ENCODE results near the gene ELAVL2. TPM values are rescaled to one million over a fixed set of nuclear protein-coding genes. Genes with fewer than 3 reads are reported as not detected.

ELAVL2 gene
- total and polyA plus RNA-seq, 2 of the 4 experiments (the other 2 are of a cell fraction) = 0.36 TPM; not detected in 1

DNA sequence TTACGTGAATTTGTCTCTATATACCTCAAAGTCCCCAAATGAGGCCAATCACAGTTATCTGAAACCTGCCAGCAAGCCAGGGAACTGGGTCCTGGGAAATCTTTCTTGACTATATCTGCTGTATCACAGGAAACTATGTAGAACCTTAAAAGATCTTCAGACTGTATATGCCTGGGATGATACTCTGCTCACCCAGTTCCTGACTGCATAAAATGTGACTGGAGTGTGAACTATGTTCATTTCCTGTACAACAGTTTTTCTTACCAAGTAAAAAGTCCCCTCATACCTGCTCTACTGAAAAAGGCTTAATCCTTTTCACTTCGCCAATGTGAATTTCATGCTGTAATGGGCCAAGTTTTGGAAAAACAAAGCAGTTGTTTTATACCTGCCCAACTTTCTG, 162.9 kb downstream of the ELAVL2 start:
- BruUV-seq (replicated peaks) = no TSS peak
- no peak overlapping the region for H3K14ac ChIP-seq (replicated peaks; ENCODE audit: low read depth, low read length)
- H2AFZ ChIP-seq (replicated peaks; ENCODE audit: low read length, poor library complexity) = no peak overlapping the region
- H4K91ac ChIP-seq (ENCODE audit: insufficient read depth, low read depth, low read length) = no peak overlapping the region
- H2BK15ac ChIP-seq (ENCODE audit: low read depth, low read length) = no peak overlapping the region
- in situ Hi-C loops (cut with MboI; ENCODE audit: low sequenced_read_pairs) (no loop called here), dilution Hi-C loops (cut with HindIII; ENCODE audit: low sequenced_read_pairs, unreplicated experiment) (no loop called here), intact Hi-C loops (cut with micrococcal nuclease) (no loop called here)
- no peaks in the 10 kb centered on the region for H3K36me3 ChIP-seq (ENCODE audit: control insufficient read depth, insufficient read depth, low read length)
- H3K27ac ChIP-seq (ENCODE audit: insufficient read depth, low read length) = no peak overlapping the region
- no peak overlapping the region for H2BK20ac ChIP-seq (ENCODE audit: low read depth, low read length)
- no peaks in the 10 kb centered on the region for H3K79me1 ChIP-seq (ENCODE audit: low read depth in 1 of 2, low read length in 2 of 2)
- no peak overlapping the region for H3K4me3 ChIP-seq (ENCODE audit: insufficient read depth, low read depth, low read length)
- no peaks in the 10 kb centered on the region for H3K4me1 ChIP-seq (ENCODE audit: control insufficient read depth, insufficient read depth, low read length)
- H3K18ac ChIP-seq (ENCODE audit: low read depth, low read length) = no peak overlapping the region
- H3K9me3 ChIP-seq (ENCODE audit: control insufficient read depth, insufficient read depth, low read length) = peaks cover 7% of the 10 kb centered on the region
- H4K8ac ChIP-seq (ENCODE audit: low read depth in 2 of 2, low read length in 2 of 2) = no peak overlapping the region
- no peak overlapping the region for H3K56ac ChIP-seq (ENCODE audit: extremely low read depth, insufficient read depth, low read length)
- DNase-seq (no peak), ATAC-seq (ENCODE audit: low read depth) (no peak)
- ChIA-PET POLR2A (ENCODE audit: unreplicated experiment) (no interaction called here), CTCF (no interaction called here)
- no peak overlapping the region for H3K23ac ChIP-seq (ENCODE audit: low read depth, low read length)
- no peaks in the 10 kb centered on the region for H4K20me1 ChIP-seq (ENCODE audit: insufficient read depth, low read length)
- no peaks in the 10 kb centered on the region for H3K27me3 ChIP-seq (ENCODE audit: control insufficient read depth, insufficient read depth, low read length)
- TF ChIP-seq CHD1 (IDR thresholded peaks at IDR 0.05; ENCODE audit: low read depth, low read length) (no peak), SMC3 (IDR thresholded peaks at IDR 0.05; ENCODE audit: low read depth, low read length) (no peak), MXI1 (IDR thresholded peaks at IDR 0.05; ENCODE audit: borderline replicate concordance, low read depth, low read length) (no peak), RFX5 (IDR thresholded peaks at IDR 0.05; ENCODE audit: low read depth, low read length) (no peak), RAD21 (IDR thresholded peaks at IDR 0.05; ENCODE audit: low read length) (no peak), CEBPB (IDR thresholded peaks at IDR 0.05; ENCODE audit: low read depth, low read length) (no peak), MAZ (IDR thresholded peaks at IDR 0.05; ENCODE audit: borderline replicate concordance, low read depth, low read length) (no peak), POLR2A (IDR thresholded peaks at IDR 0.05; ENCODE audit: low read depth, low read length) (no peak), RCOR1 (IDR thresholded peaks at IDR 0.05; ENCODE audit: insufficient replicate concordance, low read length) (no peak), NFE2L2 (IDR thresholded peaks at IDR 0.05; ENCODE audit: low read depth, low read length) (no peak), BHLHE40 (IDR thresholded peaks at IDR 0.05; ENCODE audit: low read depth, low read length) (no peak), USF2 (IDR thresholded peaks at IDR 0.05; ENCODE audit: low read depth, low read length) (no peak)
- TF ChIP-seq, protein P1, sequence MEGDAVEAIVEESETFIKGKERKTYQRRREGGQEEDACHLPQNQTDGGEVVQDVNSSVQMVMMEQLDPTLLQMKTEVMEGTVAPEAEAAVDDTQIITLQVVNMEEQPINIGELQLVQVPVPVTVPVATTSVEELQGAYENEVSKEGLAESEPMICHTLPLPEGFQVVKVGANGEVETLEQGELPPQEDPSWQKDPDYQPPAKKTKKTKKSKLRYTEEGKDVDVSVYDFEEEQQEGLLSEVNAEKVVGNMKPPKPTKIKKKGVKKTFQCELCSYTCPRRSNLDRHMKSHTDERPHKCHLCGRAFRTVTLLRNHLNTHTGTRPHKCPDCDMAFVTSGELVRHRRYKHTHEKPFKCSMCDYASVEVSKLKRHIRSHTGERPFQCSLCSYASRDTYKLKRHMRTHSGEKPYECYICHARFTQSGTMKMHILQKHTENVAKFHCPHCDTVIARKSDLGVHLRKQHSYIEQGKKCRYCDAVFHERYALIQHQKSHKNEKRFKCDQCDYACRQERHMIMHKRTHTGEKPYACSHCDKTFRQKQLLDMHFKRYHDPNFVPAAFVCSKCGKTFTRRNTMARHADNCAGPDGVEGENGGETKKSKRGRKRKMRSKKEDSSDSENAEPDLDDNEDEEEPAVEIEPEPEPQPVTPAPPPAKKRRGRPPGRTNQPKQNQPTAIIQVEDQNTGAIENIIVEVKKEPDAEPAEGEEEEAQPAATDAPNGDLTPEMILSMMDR (conservative IDR thresholded peaks at IDR 0.05; ENCODE audit: low read depth, low read length) = no peak
- TF ChIP-seq, protein P2, sequence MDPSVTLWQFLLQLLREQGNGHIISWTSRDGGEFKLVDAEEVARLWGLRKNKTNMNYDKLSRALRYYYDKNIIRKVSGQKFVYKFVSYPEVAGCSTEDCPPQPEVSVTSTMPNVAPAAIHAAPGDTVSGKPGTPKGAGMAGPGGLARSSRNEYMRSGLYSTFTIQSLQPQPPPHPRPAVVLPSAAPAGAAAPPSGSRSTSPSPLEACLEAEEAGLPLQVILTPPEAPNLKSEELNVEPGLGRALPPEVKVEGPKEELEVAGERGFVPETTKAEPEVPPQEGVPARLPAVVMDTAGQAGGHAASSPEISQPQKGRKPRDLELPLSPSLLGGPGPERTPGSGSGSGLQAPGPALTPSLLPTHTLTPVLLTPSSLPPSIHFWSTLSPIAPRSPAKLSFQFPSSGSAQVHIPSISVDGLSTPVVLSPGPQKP (IDR thresholded peaks at IDR 0.05; ENCODE audit: borderline replicate concordance, low read depth, low read length) = no peak
- H3K9ac ChIP-seq (ENCODE audit: low read depth, low read length) = no peak overlapping the region
- no peak overlapping the region for H2BK5ac ChIP-seq (ENCODE audit: low read depth, low read length, poor library complexity, severe bottlenecking)
- no peak overlapping the region for H3K4ac ChIP-seq (ENCODE audit: low read depth, low read length)
- no peak overlapping the region for H2BK120ac ChIP-seq (ENCODE audit: low read depth, low read length)
- H2AK9ac ChIP-seq (replicated peaks; ENCODE audit: low read depth, low read length, poor library complexity) = no peak overlapping the region
- H3K9me1 ChIP-seq (ENCODE audit: insufficient read depth, low read length) = no peaks in the 10 kb centered on the region
- no peak overlapping the region for H4K5ac ChIP-seq (ENCODE audit: low read depth, low read length)
- WGBS, 2 experiments (ENCODE audit: extremely low coverage in 2 of 2, insufficient read length in 1 of 2) = no CpG with 5 or more reads among the region's 2 CpGs
- no peak overlapping the region for H2AK5ac ChIP-seq (ENCODE audit: low read depth, low read length)
- no peak overlapping the region for H3K4me2 ChIP-seq (ENCODE audit: low read depth, low read length)
